T-helper 2 cell treated with Interferon-gamma antibody and Interleukin-4, amounts not matched to agents 5 μg/mL and 100 μg/mL, for 36 hours (primary cell): ENCODE data around the gene DCDC1.
"Not testable (repeated sequence)": the region's sequence is repeated elsewhere in the genome, so short reads cannot be mapped to it uniquely, and the experiment has no call there.

Experiments
- DNase-seq: peaks from one replicate; pipeline ENCODE4 v3.0.0; 2021; ENCODE audit warnings: low spot score
- H3K27ac Mint-ChIP-seq: one replicate; pipeline ENCODE4 v1.8.0; 2021; ENCODE audit warnings: mild to moderate bottlenecking, mixed read lengths
- H3K27me3 Mint-ChIP-seq: one replicate; pipeline ENCODE4 v1.8.0; 2021; ENCODE audit warnings: low read depth, mixed read lengths
- H3K36me3 Mint-ChIP-seq: one replicate; pipeline ENCODE4 v1.8.0; 2021; ENCODE audit warnings: low read depth, mixed read lengths
- H3K4me1 Mint-ChIP-seq: one replicate; pipeline ENCODE4 v1.8.0; 2021; ENCODE audit warnings: low read depth, mixed read lengths
- H3K4me3 Mint-ChIP-seq: one replicate; pipeline ENCODE4 v1.8.0; 2022; ENCODE audit warnings: mild to moderate bottlenecking, moderate library complexity, mixed read lengths
- H3K9me3 Mint-ChIP-seq: one replicate; pipeline ENCODE4 v1.8.0; 2021; ENCODE audit warnings: mixed read lengths

DCDC1 gene

DNA sequence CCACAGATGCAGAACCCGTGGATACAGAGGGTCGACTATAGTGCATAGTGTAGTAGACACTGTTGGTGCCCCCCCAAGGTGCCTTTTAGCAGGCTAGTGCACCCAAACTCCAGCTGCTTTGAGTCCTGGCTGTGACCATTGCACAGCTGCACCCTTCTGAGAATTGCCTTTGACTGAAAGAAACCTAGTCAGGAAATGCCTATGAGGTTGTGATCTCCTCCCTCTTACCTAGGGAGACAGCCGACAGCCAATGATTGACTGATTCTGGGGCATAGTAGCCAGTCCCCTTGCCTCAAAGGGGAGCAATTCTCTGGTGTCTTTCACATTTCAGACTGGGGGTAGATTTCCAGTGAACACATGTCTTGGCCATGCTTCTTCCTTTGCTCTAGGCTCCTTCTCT is 74.2 kb downstream of the DCDC1 start:
- no peaks in the 10 kb centered on the region for H3K27me3 Mint-ChIP-seq
- H3K9me3 Mint-ChIP-seq, result no peaks in the 10 kb centered on the region
- no peaks in the 10 kb centered on the region for H3K4me1 Mint-ChIP-seq
- no peak overlapping the region for H3K4me3 Mint-ChIP-seq
- DNase-seq, result no peak
- no peak overlapping the region for H3K27ac Mint-ChIP-seq
- H3K36me3 Mint-ChIP-seq, result no peaks in the 10 kb centered on the region

DNA sequence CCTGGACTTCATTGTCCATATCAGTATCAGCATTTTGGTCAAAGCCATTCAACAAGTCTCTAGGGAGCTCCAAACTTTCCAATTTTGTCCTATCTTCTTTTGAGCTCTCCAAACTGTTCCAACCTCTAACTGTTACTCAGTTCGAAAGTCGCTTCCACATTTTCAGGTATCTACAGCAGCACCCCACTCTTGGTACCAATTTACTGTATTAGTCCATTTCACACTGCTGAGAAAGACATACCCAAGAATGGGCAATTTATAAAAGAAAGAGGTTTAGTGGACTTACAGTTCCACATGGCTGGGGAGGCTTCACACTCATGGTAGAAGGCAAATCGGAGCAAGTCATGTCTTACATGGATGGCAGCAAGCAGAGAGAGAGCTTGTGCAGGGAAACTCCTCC is 96.0 kb downstream of the DCDC1 start:
- H3K4me1 Mint-ChIP-seq, DNase-seq, H3K27ac Mint-ChIP-seq, H3K4me3 Mint-ChIP-seq, H3K27me3 Mint-ChIP-seq, H3K36me3 Mint-ChIP-seq: not testable (repeated sequence)
- H3K9me3 Mint-ChIP-seq, result peaks cover 20% of the 10 kb centered on the region

DNA sequence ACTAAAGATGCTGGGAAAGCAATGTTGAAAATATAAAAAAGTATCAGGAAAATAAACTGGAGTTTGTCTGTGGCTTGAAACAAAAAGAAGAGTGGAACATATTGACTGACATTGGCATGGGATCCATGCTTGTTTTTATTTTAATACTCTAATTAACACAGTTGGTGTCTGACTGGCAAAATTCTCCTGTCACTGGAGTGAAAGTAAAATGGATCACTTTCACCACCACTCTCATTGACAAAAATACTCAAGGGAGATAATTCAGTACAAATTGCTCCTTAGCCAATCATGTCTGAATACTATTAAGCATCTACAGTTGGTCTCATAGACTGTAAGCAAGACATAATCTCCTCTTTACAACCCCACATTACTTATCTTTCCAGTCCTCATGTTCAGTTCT is 101.8 kb downstream of the DCDC1 start:
- no peak overlapping the region for H3K27ac Mint-ChIP-seq
- H3K4me1 Mint-ChIP-seq, result no peaks in the 10 kb centered on the region

DNA sequence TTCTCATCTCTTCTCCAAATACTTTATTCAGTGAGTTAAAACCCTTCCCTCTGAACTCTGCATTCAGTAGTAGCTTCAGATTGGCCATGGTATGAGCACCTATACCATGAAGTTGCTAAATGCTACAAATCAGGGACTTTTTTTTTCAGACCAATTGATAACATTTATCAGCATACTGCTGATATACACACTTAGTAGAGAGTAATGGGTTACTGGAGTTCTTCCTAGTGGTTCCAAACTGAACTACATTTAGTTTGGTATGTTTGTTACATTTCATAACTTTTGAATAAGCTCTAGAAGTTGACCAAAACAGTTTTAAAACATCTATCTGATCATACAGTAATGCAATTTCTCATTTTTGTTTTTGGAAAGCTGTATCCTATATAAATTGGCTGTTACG is 104.7 kb downstream of the DCDC1 start:
- Mint-ChIP-seq H3K9me3 (no peaks in the 10 kb centered on the region), H3K27ac (no peak overlapping the region), H3K27me3 (no peaks in the 10 kb centered on the region), H3K36me3 (no peaks in the 10 kb centered on the region), H3K4me3 (no peak overlapping the region), H3K4me1 (no peaks in the 10 kb centered on the region)
- DNase-seq, result no peak

More for the DNA sequence above, 101.8 kb downstream of the DCDC1 start:
- DNase-seq, result no peak
- peaks cover 7% of the 10 kb centered on the region for H3K9me3 Mint-ChIP-seq
- H3K36me3 Mint-ChIP-seq, result no peaks in the 10 kb centered on the region
- H3K27me3 Mint-ChIP-seq, result no peaks in the 10 kb centered on the region
- H3K4me3 Mint-ChIP-seq, result no peak overlapping the region

GRCh38 chr11:31262761-31263160 is 106.8 kb downstream of the DCDC1 start:
- Mint-ChIP-seq H3K27ac (no peak overlapping the region), H3K36me3 (no peaks in the 10 kb centered on the region), H3K4me3 (no peak overlapping the region), H3K9me3 (no peaks in the 10 kb centered on the region), H3K4me1 (no peaks in the 10 kb centered on the region), H3K27me3 (no peaks in the 10 kb centered on the region)
- no peak for DNase-seq

DNA sequence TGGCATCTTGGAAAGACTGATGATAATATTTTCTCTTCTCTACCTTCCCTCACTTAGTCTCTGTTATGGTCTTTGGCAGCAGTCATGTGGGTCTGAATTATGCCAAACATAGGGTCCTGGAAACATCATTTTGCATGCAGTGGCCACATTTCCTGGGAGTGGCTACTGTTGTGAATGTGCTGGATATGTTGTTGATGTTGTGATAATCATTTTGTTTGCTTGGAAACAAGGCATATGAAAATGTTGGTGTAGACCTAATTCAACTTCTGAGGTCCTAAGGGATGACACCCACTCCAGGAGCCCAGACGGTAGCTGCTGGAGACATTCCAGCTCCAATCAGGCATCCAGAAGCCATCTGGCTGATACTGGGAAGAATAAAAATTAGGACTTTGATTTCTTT is 109.7 kb downstream of the DCDC1 start:
- no peak overlapping the region for H3K4me3 Mint-ChIP-seq
- H3K27me3 Mint-ChIP-seq, result no peaks in the 10 kb centered on the region
- DNase-seq, result no peak
- H3K9me3 Mint-ChIP-seq, result no peaks in the 10 kb centered on the region
- H3K27ac Mint-ChIP-seq, result no peak overlapping the region
- no peaks in the 10 kb centered on the region for H3K4me1 Mint-ChIP-seq
- H3K36me3 Mint-ChIP-seq, result no peaks in the 10 kb centered on the region

DNA sequence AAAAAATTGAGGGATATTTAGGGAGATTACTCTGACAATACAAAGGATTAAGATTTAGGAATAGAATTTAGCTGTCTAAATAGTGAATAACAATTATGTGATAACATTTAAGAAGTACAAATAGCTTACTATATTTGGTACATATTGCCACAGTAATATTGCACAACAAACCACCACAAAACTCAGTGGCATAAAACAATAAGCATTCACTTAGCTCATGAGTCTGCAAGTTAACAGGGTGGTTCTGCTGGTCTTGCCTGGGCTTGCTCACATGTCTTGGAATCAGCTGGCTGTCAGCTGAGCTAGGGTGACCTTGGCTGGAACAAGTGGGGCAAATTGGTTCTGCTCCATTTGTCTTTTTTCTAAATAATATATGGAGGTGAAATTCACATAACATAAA is 115.1 kb downstream of the DCDC1 start:
- Mint-ChIP-seq H3K9me3 (no peaks in the 10 kb centered on the region), H3K4me3 (no peak overlapping the region), H3K27me3 (no peaks in the 10 kb centered on the region), H3K36me3 (no peaks in the 10 kb centered on the region), H3K4me1 (no peaks in the 10 kb centered on the region), H3K27ac (no peak overlapping the region)
- no peak for DNase-seq

- H3K4me1 Mint-ChIP-seq, result no peaks in the 10 kb centered on the region
- H3K27ac Mint-ChIP-seq, result no peak overlapping the region
- DNase-seq, result no peak
- no peaks in the 10 kb centered on the region for H3K36me3 Mint-ChIP-seq
- H3K4me3 Mint-ChIP-seq, result no peak overlapping the region
- H3K9me3 Mint-ChIP-seq, result no peaks in the 10 kb centered on the region
- no peaks in the 10 kb centered on the region for H3K27me3 Mint-ChIP-seq
Measured at GRCh38 chr11:31248768-31249167, 120.8 kb downstream of the DCDC1 start.

GRCh38 chr11:31247321-31247720 is 122.2 kb downstream of the DCDC1 start:
- Mint-ChIP-seq H3K4me1 (no peaks in the 10 kb centered on the region), H3K4me3 (no peak overlapping the region), H3K27ac (no peak overlapping the region), H3K9me3 (no peaks in the 10 kb centered on the region), H3K36me3 (no peaks in the 10 kb centered on the region), H3K27me3 (no peaks in the 10 kb centered on the region)
- no peak for DNase-seq

- Mint-ChIP-seq H3K27ac (no peak overlapping the region), H3K9me3 (no peaks in the 10 kb centered on the region), H3K4me1 (no peaks in the 10 kb centered on the region), H3K36me3 (no peaks in the 10 kb centered on the region), H3K4me3 (no peak overlapping the region), H3K27me3 (no peaks in the 10 kb centered on the region)
- DNase-seq, result no peak
Measured at GRCh38 chr11:31246451-31247165, 122.9 kb downstream of the DCDC1 start.

GRCh38 chr11:31243706-31244105 is 125.8 kb downstream of the DCDC1 start:
- no peak for DNase-seq
- Mint-ChIP-seq H3K4me1 (no peaks in the 10 kb centered on the region), H3K9me3 (no peaks in the 10 kb centered on the region)

GRCh38 chr11:31240340-31240904 is 129.1 kb downstream of the DCDC1 start:
- Mint-ChIP-seq H3K36me3 (no peaks in the 10 kb centered on the region), H3K4me1 (no peaks in the 10 kb centered on the region), H3K27me3 (no peaks in the 10 kb centered on the region), H3K9me3 (no peaks in the 10 kb centered on the region), H3K4me3 (no peak overlapping the region), H3K27ac (no peak overlapping the region)
- DNase-seq, result no peak

More at GRCh38 chr11:31243706-31244105, 125.8 kb downstream of the DCDC1 start:
- Mint-ChIP-seq H3K27ac (no peak overlapping the region), H3K36me3 (no peaks in the 10 kb centered on the region), H3K27me3 (no peaks in the 10 kb centered on the region), H3K4me3 (no peak overlapping the region)

DNA sequence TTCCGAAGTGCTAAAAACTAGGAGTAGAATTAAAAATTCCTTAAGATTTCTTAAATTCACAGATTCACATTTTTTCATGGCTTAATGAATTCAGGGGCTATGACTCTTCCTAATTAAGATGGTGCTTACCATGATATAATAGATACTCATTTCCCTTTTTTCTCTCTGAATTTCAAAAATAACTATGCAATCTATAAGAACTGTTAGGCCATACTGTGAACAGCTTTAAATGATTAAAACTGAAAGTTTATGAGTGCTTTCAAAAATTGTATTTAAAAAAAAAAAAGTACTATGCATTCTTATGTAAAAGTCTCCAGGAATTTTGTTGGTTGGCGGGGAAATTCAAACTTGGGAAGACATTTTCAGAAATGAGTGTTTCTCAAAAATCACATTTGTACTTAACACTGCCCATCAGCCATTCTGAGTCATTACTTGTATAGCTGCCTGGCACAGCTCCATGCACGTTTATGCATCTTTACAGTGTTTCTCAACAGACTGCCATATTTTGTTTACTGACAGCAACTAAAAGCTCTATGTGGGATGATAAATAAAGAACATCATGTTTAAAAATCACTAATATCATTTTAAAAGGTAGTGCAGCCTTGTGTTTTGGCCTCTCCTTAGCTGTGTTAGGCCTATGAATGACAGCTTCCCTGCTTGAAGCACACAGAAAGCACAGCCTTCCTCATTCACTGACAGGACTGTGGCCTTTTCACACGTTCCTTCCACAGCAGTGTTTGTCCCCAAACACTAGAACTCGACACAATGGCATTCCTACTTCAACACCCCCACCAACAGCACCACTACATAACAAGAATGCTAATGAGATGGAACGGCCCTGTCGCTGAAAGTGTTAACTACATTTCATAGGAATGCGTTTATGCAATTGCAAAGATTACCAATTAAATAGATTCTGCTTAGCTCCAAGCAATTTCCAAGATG is 131.4 kb downstream of the DCDC1 start:
- no peaks in the 10 kb centered on the region for H3K36me3 Mint-ChIP-seq
- H3K4me1 Mint-ChIP-seq, result no peaks in the 10 kb centered on the region
- no peak overlapping the region for H3K27ac Mint-ChIP-seq
- no peak for DNase-seq
- no peaks in the 10 kb centered on the region for H3K27me3 Mint-ChIP-seq
- H3K9me3 Mint-ChIP-seq, result no peaks in the 10 kb centered on the region
- H3K4me3 Mint-ChIP-seq, result no peak overlapping the region

- Mint-ChIP-seq H3K4me3 (no peak overlapping the region), H3K27ac (no peak overlapping the region), H3K27me3 (no peaks in the 10 kb centered on the region), H3K4me1 (no peaks in the 10 kb centered on the region), H3K36me3 (no peaks in the 10 kb centered on the region), H3K9me3 (no peaks in the 10 kb centered on the region)
- DNase-seq, result no peak
Measured at GRCh38 chr11:31236143-31236542, 133.4 kb downstream of the DCDC1 start.
